ENCODE results near the gene RASD2.

RASD2 gene

DNA sequence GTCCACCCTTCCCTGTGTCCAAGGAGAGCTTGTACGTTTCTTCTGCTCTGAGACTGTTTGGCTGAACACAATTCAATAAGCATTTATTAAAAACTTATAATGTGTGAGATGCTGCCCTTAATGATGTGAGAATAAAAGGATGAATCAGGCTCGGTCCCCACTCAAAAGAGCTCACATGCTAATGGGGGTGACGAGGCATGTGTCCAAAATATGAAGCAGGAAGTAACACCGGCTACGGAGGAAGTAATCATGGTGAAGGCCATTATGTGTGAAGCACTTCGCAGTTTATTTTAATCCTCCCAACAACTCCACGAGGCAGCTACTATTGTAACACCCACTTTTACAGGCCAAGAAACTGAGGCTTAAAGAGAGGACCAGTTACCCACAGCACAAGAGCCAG is 3.4 kb upstream of the RASD2 start:
- Histone ChIP-seq H3K9me3 (ENCODE audit: control insufficient read depth, low read length) (no peaks in the 10 kb centered on the region), H2BK12ac (ENCODE audit: low read length in 2 of 2) (no peak overlapping the region), H2BK5ac (ENCODE audit: low read depth, low read length, poor library complexity, severe bottlenecking) (no peak overlapping the region), H3K4me1 (ENCODE audit: control insufficient read depth, insufficient read depth, low read depth, low read length) (peaks cover 19% of the 10 kb centered on the region), H4K91ac (ENCODE audit: low read length) (no peak overlapping the region), H2BK120ac (ENCODE audit: low read depth, low read length) (no peak overlapping the region), H3K4me3 (ENCODE audit: insufficient read depth in 1 of 2, low read depth in 1 of 2, low read length in 2 of 2) (no peak overlapping the region), H4K8ac (ENCODE audit: low read length) (no peak overlapping the region), H2AK5ac (ENCODE audit: low read length, severe bottlenecking) (no peak overlapping the region), H2AFZ (ENCODE audit: low read depth, low read length) (no peak overlapping the region), H3K9ac (ENCODE audit: low read length) (no peak overlapping the region), H3K4me2 (ENCODE audit: low read length, poor library complexity, severe bottlenecking) (no peak overlapping the region), H3K79me1 (replicated peaks; ENCODE audit: low read length, poor library complexity, severe bottlenecking) (no peaks in the 10 kb centered on the region), H3K36me3 (ENCODE audit: control insufficient read depth in 1 of 2, insufficient read depth in 2 of 2, low read depth in 1 of 2, low read length in 2 of 2) (no peaks in the 10 kb centered on the region), H3K18ac (ENCODE audit: low read depth in 1 of 2, low read length in 2 of 2) (no peak overlapping the region), H2BK15ac (ENCODE audit: low read depth, poor library complexity, severe bottlenecking) (no peak overlapping the region), H3K4ac (ENCODE audit: low read depth in 1 of 2, low read length in 2 of 2) (no peak overlapping the region), H3K27ac (ENCODE audit: low read length, poor library complexity, severe bottlenecking) (no peak overlapping the region), H3K14ac (ENCODE audit: low read length in 2 of 2) (no peak overlapping the region), H3K27me3 (ENCODE audit: control insufficient read depth in 1 of 2, insufficient read depth in 1 of 2, low read length in 2 of 2) (peaks cover 19 to 57% of the 10 kb centered on the region in 2 experiments), H3K23ac (ENCODE audit: low read length in 2 of 2) (no peak overlapping the region)
- 65% methylated on average over 6 of the region's 7 CpGs for whole genome bisulfite sequencing
- DNase-seq: no peak

DNA sequence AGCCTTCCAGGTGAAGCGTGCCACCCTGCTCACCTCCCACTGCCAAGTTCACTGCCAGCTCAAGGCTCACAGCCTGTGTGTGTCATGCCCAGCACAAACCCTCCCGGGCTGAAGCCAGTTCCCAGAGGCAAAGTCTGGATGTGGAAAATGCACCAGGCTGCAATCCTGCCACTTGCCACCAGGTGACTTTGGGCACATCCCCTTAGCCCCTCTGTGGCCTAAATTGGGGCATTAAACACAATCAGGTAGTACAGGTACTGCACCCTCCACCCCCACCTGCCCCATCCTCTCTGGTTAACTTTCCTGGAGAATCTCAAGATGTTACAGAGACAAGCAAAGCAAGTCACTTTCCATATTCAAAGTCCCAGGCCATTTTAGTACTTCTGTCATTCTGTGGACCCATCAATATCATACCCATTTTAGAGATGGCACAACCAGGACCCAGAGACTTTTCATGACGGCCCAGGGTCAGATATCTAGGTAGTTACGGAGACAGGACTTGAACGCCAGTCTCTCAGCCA is 1.8 kb upstream of the RASD2 start:
- Histone ChIP-seq H2BK15ac (ENCODE audit: low read depth, poor library complexity, severe bottlenecking) (peak overlapping the region; percentile 12), H2BK5ac (ENCODE audit: low read depth, low read length, poor library complexity, severe bottlenecking) (no peak overlapping the region), H2AK5ac (ENCODE audit: low read length, severe bottlenecking) (no peak overlapping the region), H4K8ac (ENCODE audit: low read length) (no peak overlapping the region), H4K91ac (ENCODE audit: low read length) (no peak overlapping the region), H3K4me3 (ENCODE audit: insufficient read depth in 1 of 2, low read depth in 1 of 2, low read length in 2 of 2) (no peak overlapping the region), H3K4ac (ENCODE audit: low read depth in 1 of 2, low read length in 2 of 2) (no peak overlapping the region), H3K4me2 (ENCODE audit: low read length, poor library complexity, severe bottlenecking) (no peak overlapping the region), H3K36me3 (ENCODE audit: control insufficient read depth in 1 of 2, insufficient read depth in 2 of 2, low read depth in 1 of 2, low read length in 2 of 2) (no peaks in the 10 kb centered on the region), H3K9me3 (ENCODE audit: control insufficient read depth, low read length) (no peaks in the 10 kb centered on the region), H3K18ac (ENCODE audit: low read depth in 1 of 2, low read length in 2 of 2) (no peak overlapping the region), H3K4me1 (ENCODE audit: control insufficient read depth, insufficient read depth, low read depth, low read length) (peaks cover 24% of the 10 kb centered on the region), H3K23ac (ENCODE audit: low read length in 2 of 2) (no peak overlapping the region), H3K14ac (ENCODE audit: low read length in 2 of 2) (no peak overlapping the region), H3K79me1 (replicated peaks; ENCODE audit: low read length, poor library complexity, severe bottlenecking) (no peaks in the 10 kb centered on the region), H3K27ac (ENCODE audit: low read length, poor library complexity, severe bottlenecking) (no peak overlapping the region), H2AFZ (ENCODE audit: low read depth, low read length) (no peak overlapping the region), H3K27me3 (ENCODE audit: control insufficient read depth in 1 of 2, insufficient read depth in 1 of 2, low read length in 2 of 2) (peaks cover 30 to 68% of the 10 kb centered on the region in 2 experiments), H2BK120ac (ENCODE audit: low read depth, low read length) (no peak overlapping the region), H2BK12ac (ENCODE audit: low read length in 2 of 2) (peak overlapping the region in 1 of 2 experiments; percentile 37), H3K9ac (ENCODE audit: low read length) (no peak overlapping the region)
- 59% methylated on average over 5 of the region's 5 CpGs for WGBS
- peak; percentile 37 for DNase-seq

DNA sequence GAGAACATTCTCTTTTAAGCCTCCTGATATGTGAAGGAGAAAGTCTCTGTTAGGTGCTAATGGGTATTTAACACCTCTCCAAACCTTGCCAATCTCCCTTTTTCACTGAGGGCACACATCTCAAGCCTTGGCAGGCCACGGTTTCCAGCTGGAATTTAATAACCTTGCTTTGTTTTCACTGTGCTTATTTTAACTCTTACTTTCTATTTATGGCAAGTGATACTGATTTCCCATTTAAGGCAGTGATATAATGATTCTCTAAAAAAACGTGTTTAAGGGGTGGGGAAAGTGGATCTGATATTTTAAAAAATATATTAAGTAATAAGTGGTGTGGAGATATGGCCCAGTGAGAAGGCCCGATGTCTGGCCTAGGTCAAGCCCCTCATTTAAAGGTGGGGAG is 1.1 kb upstream of the RASD2 start:
- Histone ChIP-seq H3K36me3 (ENCODE audit: control insufficient read depth in 1 of 2, insufficient read depth in 2 of 2, low read depth in 1 of 2, low read length in 2 of 2) (no peaks in the 10 kb centered on the region), H3K4ac (ENCODE audit: low read depth in 1 of 2, low read length in 2 of 2) (no peak overlapping the region), H3K18ac (ENCODE audit: low read depth in 1 of 2, low read length in 2 of 2) (no peak overlapping the region), H3K27ac (ENCODE audit: low read length, poor library complexity, severe bottlenecking) (no peak overlapping the region), H4K91ac (ENCODE audit: low read length) (no peak overlapping the region), H2BK5ac (ENCODE audit: low read depth, low read length, poor library complexity, severe bottlenecking) (no peak overlapping the region), H3K14ac (ENCODE audit: low read length in 2 of 2) (no peak overlapping the region), H2BK12ac (ENCODE audit: low read length in 2 of 2) (no peak overlapping the region), H3K4me1 (ENCODE audit: control insufficient read depth, insufficient read depth, low read depth, low read length) (peaks cover 24% of the 10 kb centered on the region), H2AFZ (ENCODE audit: low read depth, low read length) (no peak overlapping the region), H3K23ac (ENCODE audit: low read length in 2 of 2) (no peak overlapping the region), H3K27me3 (ENCODE audit: control insufficient read depth in 1 of 2, insufficient read depth in 1 of 2, low read length in 2 of 2) (peaks cover 37 to 69% of the 10 kb centered on the region in 2 experiments), H3K4me2 (ENCODE audit: low read length, poor library complexity, severe bottlenecking) (no peak overlapping the region), H3K9me3 (ENCODE audit: control insufficient read depth, low read length) (no peaks in the 10 kb centered on the region), H4K8ac (ENCODE audit: low read length) (no peak overlapping the region), H2BK120ac (ENCODE audit: low read depth, low read length) (no peak overlapping the region), H2BK15ac (ENCODE audit: low read depth, poor library complexity, severe bottlenecking) (no peak overlapping the region), H3K79me1 (replicated peaks; ENCODE audit: low read length, poor library complexity, severe bottlenecking) (no peaks in the 10 kb centered on the region), H3K9ac (ENCODE audit: low read length) (peak overlapping the region; percentile 48), H3K4me3 (ENCODE audit: insufficient read depth in 1 of 2, low read depth in 1 of 2, low read length in 2 of 2) (peak overlapping the region in 1 of 2 experiments; percentile 65), H2AK5ac (ENCODE audit: low read length, severe bottlenecking) (no peak overlapping the region)
- WGBS: 33% methylated on average over 2 of the region's 3 CpGs
- DNase-seq: no peak

DNA sequence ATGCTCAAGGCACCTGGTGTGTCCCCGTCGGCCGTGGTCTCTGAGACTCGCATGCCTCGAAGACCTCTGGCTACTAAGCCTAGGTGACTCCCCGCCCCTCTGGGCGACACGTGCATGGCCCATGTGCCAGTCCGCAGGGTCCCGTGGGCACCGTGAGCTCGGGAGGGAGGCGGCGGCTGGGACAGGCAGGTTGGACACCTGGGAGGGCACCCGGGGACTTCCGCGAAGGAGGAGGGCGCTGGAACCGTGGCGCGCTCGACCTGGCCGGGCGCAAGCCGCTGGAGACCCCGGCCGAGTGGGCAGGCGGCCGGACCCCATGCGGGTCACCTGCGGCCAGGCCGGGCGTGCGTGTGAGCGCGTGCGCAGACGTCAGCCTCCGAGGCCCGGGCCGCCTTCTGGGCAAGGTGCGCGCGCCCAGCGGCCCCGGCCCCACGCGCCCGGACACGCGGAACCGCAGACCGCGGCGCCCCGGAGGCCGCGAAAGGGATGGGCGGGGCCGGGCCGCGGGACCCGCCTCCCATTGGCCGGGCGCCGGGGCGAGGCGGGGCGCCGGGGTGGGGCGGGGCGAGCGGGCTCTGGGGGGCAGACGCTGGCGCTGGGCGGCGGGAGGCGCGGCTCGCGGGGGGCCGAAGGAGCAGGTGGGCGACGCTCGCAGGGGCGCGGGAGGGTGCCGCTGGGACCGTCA is 579 bp upstream of the RASD2 start:
- Histone ChIP-seq H2BK5ac (ENCODE audit: low read depth, low read length, poor library complexity, severe bottlenecking) (no peak overlapping the region), H3K27ac (ENCODE audit: low read length, poor library complexity, severe bottlenecking) (no peak overlapping the region), H3K4me2 (ENCODE audit: low read length, poor library complexity, severe bottlenecking) (peak overlapping the region; percentile 93), H4K91ac (ENCODE audit: low read length) (peak overlapping the region; percentile 82), H3K27me3 (ENCODE audit: control insufficient read depth in 1 of 2, insufficient read depth in 1 of 2, low read length in 2 of 2) (peaks cover 42 to 70% of the 10 kb centered on the region in 2 experiments), H3K79me1 (replicated peaks; ENCODE audit: low read length, poor library complexity, severe bottlenecking) (no peaks in the 10 kb centered on the region), H3K14ac (ENCODE audit: low read length in 2 of 2) (peak overlapping the region in 1 of 2 experiments; percentile 14), H3K9ac (ENCODE audit: low read length) (peak overlapping the region; percentile 48), H3K4me3 (ENCODE audit: insufficient read depth in 1 of 2, low read depth in 1 of 2, low read length in 2 of 2) (peak overlapping the region; percentile 58 to 76), H2BK15ac (ENCODE audit: low read depth, poor library complexity, severe bottlenecking) (peak overlapping the region; percentile 70), H4K8ac (ENCODE audit: low read length) (peak overlapping the region; percentile 61), H2BK120ac (ENCODE audit: low read depth, low read length) (peak overlapping the region; percentile 71), H3K18ac (ENCODE audit: low read depth in 1 of 2, low read length in 2 of 2) (peak overlapping the region; percentile 44 to 67), H3K9me3 (ENCODE audit: control insufficient read depth, low read length) (no peaks in the 10 kb centered on the region), H2AFZ (ENCODE audit: low read depth, low read length) (peak overlapping the region; percentile 60), H3K4ac (ENCODE audit: low read depth in 1 of 2, low read length in 2 of 2) (no peak overlapping the region), H2BK12ac (ENCODE audit: low read length in 2 of 2) (peak overlapping the region in 1 of 2 experiments; percentile 74), H3K4me1 (ENCODE audit: control insufficient read depth, insufficient read depth, low read depth, low read length) (peaks cover 24% of the 10 kb centered on the region), H3K23ac (ENCODE audit: low read length in 2 of 2) (no peak overlapping the region), H3K36me3 (ENCODE audit: control insufficient read depth in 1 of 2, insufficient read depth in 2 of 2, low read depth in 1 of 2, low read length in 2 of 2) (no peaks in the 10 kb centered on the region), H2AK5ac (ENCODE audit: low read length, severe bottlenecking) (no peak overlapping the region)
- peak; percentile 43 for DNase-seq
- WGBS: 3% methylated on average over 46 of the region's 89 CpGs
